ENCODE measurements around the gene GJC2. TPM values are rescaled to one million over a fixed set of nuclear protein-coding genes. Genes with fewer than 3 reads are reported as not detected.

Gene GJC2
- total and polyA plus RNA-seq, 10 of the 15 experiments (the other 5 are each of a cell fraction or from before 2014, with no cell fraction given), result 0.04 to 0.44 (median 0.07) TPM; not detected in 4

GRCh38 chr1:228101994-228102790 lies 47.5 kb upstream of the GJC2 start (continued):
- TF ChIP-seq PRDM15 (CRISPR knock-in tag; IDR thresholded peaks at IDR 0.05) (no peak), SIN3A (IDR thresholded peaks at IDR 0.05; ENCODE audit: low read depth, low read length) (0 out of 2 replicates have a peak, but pooled peaks have one; percentile 30), CREM (IDR thresholded peaks at IDR 0.05; ENCODE audit: low read depth) (no peak), FOXK2 (IDR thresholded peaks at IDR 0.05) (no peak), ZNF274 (IDR thresholded peaks at IDR 0.05; ENCODE audit: insufficient read depth, insufficient read length) (no peak), CTCF (IDR thresholded peaks at IDR 0.05 in 2 of 3, conservative IDR thresholded peaks at IDR 0.05 in 1 of 3; ENCODE audit: control insufficient read depth in 2 of 3, extremely low read depth in 1 of 3, insufficient read depth in 1 of 3, low read depth in 3 of 3, low read length in 3 of 3) (peak; percentile 19 to 40 (median 38); a peak in 4 of 6 replicates), SMC3 (IDR thresholded peaks at IDR 0.05; ENCODE audit: borderline replicate concordance, low read length) (no peak; the same call in 1 of the 2 replicates), ATF2 (IDR thresholded peaks at IDR 0.05; ENCODE audit: low read length) (no peak), YBX1 (IDR thresholded peaks at IDR 0.05) (no peak), NRF1 (conservative IDR thresholded peaks at IDR 0.05; ENCODE audit: low read depth, low read length) (no peak), CREB1 (IDR thresholded peaks at IDR 0.05; ENCODE audit: low read depth) (no peak), EZH2 (IDR thresholded peaks at IDR 0.05; ENCODE audit: borderline replicate concordance, control insufficient read depth, low read depth, low read length) (no peak), MXI1 (IDR thresholded peaks at IDR 0.05; ENCODE audit: low read depth, low read length) (peak; percentile 31; the same call in 1 of the 2 replicates)
